Cardiac septum (tissue), 1 donor: ENCODE data around the gene EHD1. TPM values are rescaled to one million over a fixed set of nuclear protein-coding genes. Genes with fewer than 3 reads are reported as not detected.

Source experiments
- DNase-seq: peaks from one replicate; pipeline ENCODE4 v3.0.0-alpha.2; 2020; ENCODE audit warnings: low spot score
- intact Hi-C: fragments of 100-400 bp; cut with DNase I; formaldehyde crosslinking; loops from one replicate; pipeline ENCODE4 v1.14.0; 2022
- total RNA-seq: library from RNA; stranded (reverse); fragmentation: NEBNext Ultra II Directional; extraction: Animal tissue kit (Norgen Biotek cat#: 25700); gene quantifications from one replicate; pipeline ENCODE4 v1.2.1, GENCODE V29; 2021
- donor health status: DM: no; HTN: no; CAD: no.

Gene EHD1
- total RNA-seq, 1 donor from 2014 or later: 50.9 TPM

GRCh38 chr11:64911689-64912088, 33.3 kb upstream of the EHD1 start:
- intact Hi-C loops: no loop called here
- DNase-seq: no peak

DNA sequence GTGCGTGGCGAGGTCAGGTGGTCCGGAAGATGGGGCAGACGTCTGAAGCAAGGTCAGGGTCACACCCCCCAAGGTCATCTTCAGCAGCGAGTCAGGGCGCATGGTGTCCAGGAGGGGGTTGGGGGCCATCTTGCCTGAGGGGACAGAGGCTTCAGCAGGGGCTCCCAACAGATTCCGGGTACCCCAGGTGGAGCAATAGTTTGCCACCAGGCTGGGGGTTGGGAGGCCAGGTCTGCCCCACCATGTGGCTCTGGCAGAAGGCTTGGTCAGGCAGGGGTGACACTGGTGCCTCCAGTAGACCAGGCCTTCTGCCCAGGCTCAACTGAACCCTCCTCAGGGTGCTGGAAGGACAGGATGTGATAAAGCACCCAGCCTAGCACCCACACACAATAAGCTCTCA, 32.7 kb upstream of the EHD1 start:
- intact Hi-C loops: no loop called here
- DNase-seq: no peak

- no peak for DNase-seq
- intact Hi-C loops: no loop called here
Measured at GRCh38 chr11:64910451-64911093, 32.2 kb upstream of the EHD1 start.

GRCh38 chr11:64909653-64910343, 31.4 kb upstream of the EHD1 start:
- intact Hi-C loops: no loop called here
- no peak for DNase-seq

GRCh38 chr11:64908766-64909165, 30.3 kb upstream of the EHD1 start:
- intact Hi-C loops: no loop called here
- DNase-seq: no peak

DNA sequence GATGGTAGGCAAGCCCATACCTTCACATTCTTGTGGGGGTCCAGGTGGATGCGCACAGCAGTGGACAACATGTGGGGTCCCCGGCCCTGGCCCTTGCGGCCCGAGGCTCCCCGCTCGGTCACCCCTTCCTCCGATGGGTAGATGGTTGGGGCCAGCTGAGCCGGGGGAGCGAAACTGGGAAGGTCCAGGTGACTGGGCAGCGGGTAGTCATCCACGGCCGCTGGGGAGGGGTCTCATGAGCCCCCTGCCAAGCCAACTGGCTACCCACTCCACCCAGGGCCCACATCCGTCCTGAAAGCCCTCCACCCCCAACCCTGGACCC, 27.9 kb upstream of the EHD1 start:
- no peak for DNase-seq
- intact Hi-C loops: no loop called here

- intact Hi-C loops: no loop called here
- no peak for DNase-seq
Measured at GRCh38 chr11:64905516-64906313, 27.3 kb upstream of the EHD1 start.

GRCh38 chr11:64903291-64903833, 24.9 kb upstream of the EHD1 start:
- no peak for DNase-seq
- intact Hi-C loops: no loop called here

- intact Hi-C loops: no loop called here
- no peak for DNase-seq
Measured at GRCh38 chr11:64902102-64902900, 23.9 kb upstream of the EHD1 start.

GRCh38 chr11:64900774-64901173, 22.4 kb upstream of the EHD1 start:
- intact Hi-C loops: no loop called here
- DNase-seq: no peak

DNA sequence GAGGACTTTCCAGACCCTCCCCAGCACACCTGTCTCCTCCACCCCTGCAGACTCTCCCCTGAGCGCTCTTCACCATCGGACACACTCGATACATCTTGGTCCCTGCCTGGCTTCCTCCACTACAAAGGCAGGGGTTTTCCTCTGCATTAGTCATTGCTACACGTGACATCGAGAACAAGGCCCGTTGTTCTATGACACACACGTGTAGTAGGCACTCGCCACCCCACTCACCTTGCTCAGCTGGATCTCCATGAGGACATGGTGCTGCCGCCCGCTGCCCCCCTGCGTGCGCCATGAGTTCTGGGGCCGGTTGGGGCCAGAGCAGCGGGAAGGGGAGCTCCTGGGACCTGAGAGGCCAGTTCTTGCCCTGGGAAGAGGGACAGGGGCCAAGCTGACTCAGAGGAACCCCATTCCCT, 21.9 kb upstream of the EHD1 start:
- no peak for DNase-seq
- intact Hi-C loops: no loop called here

DNA sequence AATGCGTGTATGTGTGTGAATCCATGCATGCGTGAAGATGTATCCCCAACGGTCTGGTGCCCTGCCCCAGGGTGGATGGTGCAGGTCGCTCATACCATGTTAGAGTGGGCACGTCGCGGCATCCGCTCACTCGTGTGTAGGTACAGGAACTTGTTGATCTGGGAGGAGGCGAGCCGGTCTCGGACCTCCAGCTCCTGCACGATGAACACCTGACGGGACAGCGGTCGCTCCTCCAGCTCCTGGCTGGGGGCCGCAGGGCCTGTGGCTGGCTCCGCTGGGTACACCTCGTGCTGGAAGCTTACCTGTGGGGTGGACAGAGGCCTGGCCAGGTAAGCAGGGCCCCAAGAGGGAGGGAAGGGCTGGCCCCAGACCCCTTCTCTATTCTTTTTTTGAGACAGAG, 20.1 kb upstream of the EHD1 start:
- no peak for DNase-seq
- intact Hi-C loops: no loop called here

- intact Hi-C loops: no loop called here
- no peak for DNase-seq
Measured at GRCh38 chr11:64898076-64898445, 19.6 kb upstream of the EHD1 start.

DNA sequence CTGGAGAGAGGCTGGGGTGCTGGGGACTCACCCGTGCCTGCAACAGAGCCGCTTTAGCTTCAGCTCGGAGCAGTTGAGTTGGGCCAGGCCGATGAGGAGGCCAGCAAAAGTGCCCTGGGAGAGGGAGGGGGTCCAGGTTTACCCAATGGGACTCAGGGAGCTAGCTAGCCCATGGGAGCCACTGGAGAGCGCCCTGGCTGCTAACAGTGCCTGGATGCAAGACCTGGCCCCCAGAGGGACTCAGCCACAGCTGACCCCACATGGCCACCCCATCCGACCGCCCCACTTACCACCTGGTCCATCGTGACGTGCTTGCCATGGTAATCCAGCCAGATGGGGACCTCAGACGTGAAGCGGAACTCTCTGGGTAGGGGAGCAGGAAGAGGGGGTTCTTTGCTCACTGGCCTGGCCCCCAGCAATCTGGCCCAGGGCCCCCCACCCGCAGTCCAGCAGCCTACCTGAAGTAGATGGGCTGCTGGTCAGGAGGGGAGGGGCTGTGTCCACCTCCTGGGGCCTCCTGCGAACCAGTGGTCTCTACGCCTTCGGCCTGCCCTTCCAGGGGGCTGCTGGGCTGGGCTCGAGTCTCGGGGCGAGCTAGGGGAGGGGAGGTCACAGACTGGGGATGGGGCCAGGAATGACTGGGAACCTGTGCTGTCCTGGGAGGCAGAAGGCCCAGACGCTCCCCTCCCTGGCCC, 19.1 kb upstream of the EHD1 start:
- intact Hi-C loops: no loop called here
- no peak for DNase-seq

GRCh38 chr11:64896448-64897022, 18.1 kb upstream of the EHD1 start:
- intact Hi-C loops: no loop called here
- DNase-seq: no peak

DNA sequence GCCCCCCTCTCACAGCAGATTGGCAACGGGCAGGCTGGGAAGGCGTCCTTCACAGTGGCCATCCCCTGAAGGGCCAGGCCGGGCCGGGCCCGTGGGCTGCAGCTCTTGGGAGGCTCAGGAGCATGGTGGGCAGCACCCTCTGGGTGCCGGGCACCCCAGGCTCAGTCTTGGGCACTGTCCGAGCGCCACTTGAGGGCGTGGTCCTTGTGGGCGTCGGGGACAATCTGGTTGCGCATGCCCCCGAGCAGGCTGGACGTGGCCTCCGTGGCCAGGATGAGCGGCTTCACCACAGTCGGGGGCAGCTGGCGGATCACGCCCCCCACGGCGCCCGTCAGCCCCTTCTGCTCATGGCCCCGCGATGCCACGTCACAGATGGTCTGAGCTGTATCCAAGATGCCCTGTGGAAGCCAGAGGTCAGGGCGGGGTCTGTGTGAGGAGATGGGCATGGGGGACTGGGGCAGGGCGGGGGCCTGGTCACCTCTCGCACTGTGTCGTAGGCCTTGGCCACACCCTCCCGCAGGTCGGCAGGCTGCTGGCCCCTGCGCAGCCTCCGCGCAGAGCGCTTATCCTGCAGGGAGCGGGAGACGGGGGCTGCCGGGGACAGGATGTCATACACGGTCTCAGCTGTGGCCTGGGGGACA, 16.5 kb upstream of the EHD1 start:
- intact Hi-C loops: loop anchor here (1.0 kb wide), 1 partner anchor 48 kb away; no protein-coding TSS in a partner anchor
- DNase-seq: no peak

- intact Hi-C loops: loop anchor here (1.0 kb wide), 1 partner anchor 47 kb away; no protein-coding TSS in a partner anchor
- DNase-seq: peak; percentile 95
Measured at GRCh38 chr11:64894070-64894811, 15.8 kb upstream of the EHD1 start.
